WTC11 (cell line): ENCODE measurements around the gene RCAN2.

ENCODE experiments used
- ATF1 ChIP-seq: sonication (generic); formaldehyde crosslinking; IDR thresholded peaks from 2 replicates; pipeline ENCODE4 v1.8.1; 2023; ENCODE audit warnings: mild to moderate bottlenecking, moderate library complexity, missing genetic modification reagents
- CTCF ChIP-seq: fragments of 200-600 bp; IDR thresholded peaks from 2 replicates; pipeline ENCODE4 v1.8.0; 2022; ENCODE audit warnings: antibody characterized with exemption
- NFYB ChIP-seq: sonication (generic); formaldehyde crosslinking; conservative IDR thresholded peaks from 2 replicates; pipeline ENCODE4 v1.8.0; 2022; ENCODE audit warnings: low read depth, missing genetic modification reagents
- NR3C1 ChIP-seq: sonication (generic); formaldehyde crosslinking; conservative IDR thresholded peaks from 2 replicates; pipeline ENCODE4 v1.8.1; 2023; ENCODE audit warnings: low read depth, mild to moderate bottlenecking, missing genetic modification reagents
- ZSCAN18 ChIP-seq: fragments of 250-450 bp; sonication (Bioruptor Pico); IDR thresholded peaks from 2 replicates; pipeline ENCODE4 v2.1.2; 2022; ENCODE audit warnings: mild to moderate bottlenecking, moderate library complexity

DNA sequence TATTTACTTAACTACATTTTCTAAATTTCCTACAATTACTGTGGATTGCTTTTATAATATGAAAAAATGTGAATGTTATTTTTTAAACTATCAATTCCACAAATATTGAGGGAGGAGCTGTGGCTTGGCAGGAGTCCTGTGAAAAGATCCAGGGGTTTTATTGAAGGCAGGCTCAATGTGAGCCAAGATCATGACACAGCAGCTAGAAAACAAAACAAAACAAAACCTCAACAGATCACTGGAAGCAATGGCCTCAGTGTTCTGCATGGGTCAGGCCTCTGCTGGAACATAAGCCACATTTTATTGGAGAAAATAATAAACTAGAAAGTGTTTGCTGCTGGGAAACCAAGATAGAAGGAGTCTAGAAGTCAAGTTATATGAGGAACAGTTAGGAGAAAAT, 19.4 kb upstream of the RCAN2 start:
- no peak for TF ChIP-seq CTCF
- no peak for TF ChIP-seq NFYB
- TF ChIP-seq ATF1 (CRISPR knock-in tag): no peak
- TF ChIP-seq ZSCAN18 (CRISPR knock-in tag): no peak
- no peak for TF ChIP-seq NR3C1 (CRISPR knock-in tag)
